Body of pancreas (tissue), 4 donors: ENCODE results near the gene ELL.

Experiments
- POLR2A ChIP-seq, 3 donors: fragments of 450-650 bp; IDR thresholded peaks; one replicate each; pipeline ENCODE4 v1.6.1; 2016; ENCODE audit warnings: antibody characterized with exemption in 3 of 3, mild to moderate bottlenecking in 2 of 3
- TF ChIP-seq, protein P1 (sequence below), 7 experiments: fragments of 450-650 bp in 4 of 7; fragments of 200-600 bp in 3 of 7; sonication (generic) in 3 of 7; IDR thresholded peaks; one replicate each; pipeline ENCODE4 v1.5.1; 2016 to 2019; ENCODE audit warnings: antibody characterized with exemption in 7 of 7

DNA sequence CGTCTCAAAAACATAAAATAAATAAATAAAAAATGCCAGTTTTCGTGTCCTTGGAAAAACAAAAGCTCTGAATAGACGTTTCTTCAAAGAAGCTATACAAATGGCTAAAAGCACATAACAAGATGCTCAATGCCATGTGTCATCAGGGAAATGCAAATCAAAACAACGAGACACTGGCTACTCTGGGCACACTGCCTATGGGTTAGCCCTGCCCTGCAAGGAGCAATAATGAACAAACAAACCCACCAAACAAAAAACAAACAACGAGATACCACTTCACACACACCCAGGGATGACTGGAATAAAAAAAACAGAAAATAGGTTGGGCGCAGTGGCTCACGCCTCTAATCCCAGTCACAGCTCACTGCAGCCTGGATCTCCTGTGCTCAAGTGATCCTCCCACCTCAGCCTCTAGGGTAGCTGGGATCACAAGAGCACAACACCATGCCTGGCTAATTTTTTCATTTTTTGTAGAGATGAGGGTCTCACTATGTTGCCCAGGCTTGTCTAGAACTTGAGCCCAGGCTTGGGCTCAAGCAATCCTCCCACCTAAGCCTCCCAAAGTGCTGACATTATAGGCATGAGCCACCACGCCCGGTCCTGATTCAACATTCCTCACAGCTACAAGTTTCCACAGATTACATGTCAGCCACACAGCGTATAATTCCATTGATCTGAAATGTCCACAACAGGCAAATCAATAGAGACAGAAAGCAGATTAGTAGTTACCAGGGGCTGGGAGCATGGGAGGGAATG is 68.4 kb downstream of the ELL start:
- TF ChIP-seq, protein P1, sequence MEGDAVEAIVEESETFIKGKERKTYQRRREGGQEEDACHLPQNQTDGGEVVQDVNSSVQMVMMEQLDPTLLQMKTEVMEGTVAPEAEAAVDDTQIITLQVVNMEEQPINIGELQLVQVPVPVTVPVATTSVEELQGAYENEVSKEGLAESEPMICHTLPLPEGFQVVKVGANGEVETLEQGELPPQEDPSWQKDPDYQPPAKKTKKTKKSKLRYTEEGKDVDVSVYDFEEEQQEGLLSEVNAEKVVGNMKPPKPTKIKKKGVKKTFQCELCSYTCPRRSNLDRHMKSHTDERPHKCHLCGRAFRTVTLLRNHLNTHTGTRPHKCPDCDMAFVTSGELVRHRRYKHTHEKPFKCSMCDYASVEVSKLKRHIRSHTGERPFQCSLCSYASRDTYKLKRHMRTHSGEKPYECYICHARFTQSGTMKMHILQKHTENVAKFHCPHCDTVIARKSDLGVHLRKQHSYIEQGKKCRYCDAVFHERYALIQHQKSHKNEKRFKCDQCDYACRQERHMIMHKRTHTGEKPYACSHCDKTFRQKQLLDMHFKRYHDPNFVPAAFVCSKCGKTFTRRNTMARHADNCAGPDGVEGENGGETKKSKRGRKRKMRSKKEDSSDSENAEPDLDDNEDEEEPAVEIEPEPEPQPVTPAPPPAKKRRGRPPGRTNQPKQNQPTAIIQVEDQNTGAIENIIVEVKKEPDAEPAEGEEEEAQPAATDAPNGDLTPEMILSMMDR (IDR thresholded peaks at IDR 0.05) = no peak
- TF ChIP-seq POLR2A (IDR thresholded peaks at IDR 0.05) = no peak
